T47D (cell line): Measurements from ENCODE around the gene PROS1.
"Not testable (repeated sequence)": the region's sequence is repeated elsewhere in the genome, so short reads cannot be mapped to it uniquely, and the experiment has no call there.

Source experiments
- DNase-seq, 2 experiments: peaks; one replicate each; pipeline versions ENCODE4 v3.0.0 to v3.0.0-alpha.2; 2011 to 2012; ENCODE audit warnings: low read depth in 1 of 2, low spot score in 1 of 2
- JUND ChIP-seq: IDR thresholded peaks from 2 replicates; pipeline ENCODE4 v1.6.1; 2012; ENCODE audit warnings: low read depth
- in situ Hi-C: cut with HindIII; loops from 2 replicates; pipeline ENCODE4 v1.10.0; 2016; ENCODE audit warnings: low sequenced_read_pairs, low pct_unique_long_range_greater_than_20kb

Gene PROS1

GRCh38 chr3:93991631-93992030 is 17.9 kb upstream of the PROS1 start:
- no peak for DNase-seq
- in situ Hi-C loops = no loop called here
- no peak for TF ChIP-seq JUND

- DNase-seq = no peak
- in situ Hi-C loops = no loop called here
- TF ChIP-seq JUND = no peak
These were observed 15.5 kb upstream of the PROS1 start for GRCh38 chr3:93989241-93989640.

- no peak for TF ChIP-seq JUND
- in situ Hi-C loops = no loop called here
- no peak for DNase-seq
These were observed 15.1 kb upstream of the PROS1 start for GRCh38 chr3:93988764-93989163.

GRCh38 chr3:93988283-93988682 is 14.6 kb upstream of the PROS1 start:
- no peak for DNase-seq
- no peak for TF ChIP-seq JUND
- in situ Hi-C loops = no loop called here

GRCh38 chr3:93984618-93985017 is 10.9 kb upstream of the PROS1 start:
- DNase-seq = no peak
- no peak for TF ChIP-seq JUND
- in situ Hi-C loops = no loop called here

GRCh38 chr3:93983408-93983807 is 9.7 kb upstream of the PROS1 start:
- no peak for TF ChIP-seq JUND
- in situ Hi-C loops = no loop called here
- DNase-seq = no peak

- in situ Hi-C loops = no loop called here
- TF ChIP-seq JUND = no peak
- no peak for DNase-seq
These were observed 8.0 kb upstream of the PROS1 start for GRCh38 chr3:93981649-93982048.

GRCh38 chr3:93979850-93980676 is 6.4 kb upstream of the PROS1 start, which contains the start of gene ARL13B:
Gene ARL13B (plus strand): TSS chr3:93980155. CDS start chr3:93980424, 269 bp downstream.
- DNase-seq = peak; percentile 97 to 98
- TF ChIP-seq JUND = no peak
- in situ Hi-C loops = no loop called here

GRCh38 chr3:93969997-93970396 is 3.7 kb downstream of the PROS1 start:
- in situ Hi-C loops = no loop called here
- no peak for DNase-seq
- TF ChIP-seq JUND = no peak

- in situ Hi-C loops = no loop called here
- DNase-seq = peak in 1 of 2 experiments; percentile 41
- no peak for TF ChIP-seq JUND
These were observed 4.3 kb downstream of the PROS1 start for GRCh38 chr3:93969443-93969842.

GRCh38 chr3:93965106-93965505 is 8.6 kb downstream of the PROS1 start:
- in situ Hi-C loops = not testable (repeated sequence)

GRCh38 chr3:93962798-93963197 is 10.9 kb downstream of the PROS1 start:
- no peak for DNase-seq
- in situ Hi-C loops = no loop called here
- TF ChIP-seq JUND = no peak

More at GRCh38 chr3:93965106-93965505, 8.6 kb downstream of the PROS1 start:
- not testable (repeated sequence) for DNase-seq

- in situ Hi-C loops = no loop called here
- no peak for TF ChIP-seq JUND
- no peak for DNase-seq
These were observed 12.2 kb downstream of the PROS1 start for GRCh38 chr3:93961489-93961888.

- in situ Hi-C loops = no loop called here
- no peak for TF ChIP-seq JUND
- no peak for DNase-seq
These were observed 12.7 kb downstream of the PROS1 start for GRCh38 chr3:93961026-93961425.

- peak in 1 of 2 experiments; percentile 73 for DNase-seq
These were observed 23.7 kb downstream of the PROS1 start for GRCh38 chr3:93949958-93950357.

GRCh38 chr3:93937485-93937884 is 36.2 kb downstream of the PROS1 start:
- in situ Hi-C loops = not testable (repeated sequence)

More at GRCh38 chr3:93949958-93950357, 23.7 kb downstream of the PROS1 start:
- in situ Hi-C loops = not testable (repeated sequence)

More at GRCh38 chr3:93937485-93937884, 36.2 kb downstream of the PROS1 start:
- DNase-seq = not testable (repeated sequence)
